D721Med (cell line): ENCODE measurements around the gene GC.

Source experiments
- DNase-seq: peaks from one replicate; pipeline ENCODE4 v3.0.0; 2011; ENCODE audit warnings: low spot score; ENCODE audit not compliant: insufficient read length
- FAIRE-seq: peaks from 2 replicates; lab custom pipeline; 2011; peaks lifted over from hg19 to GRCh38; lab: Jason Lieb, UNC
- TF ChIP-seq, protein P1 (sequence below): IDR thresholded peaks from 2 replicates; pipeline ENCODE4 v1.5.1; 2012; ENCODE audit warnings: mild to moderate bottlenecking, control low read depth; ENCODE audit not compliant: insufficient read depth; ENCODE audit errors: missing control alignments

Gene GC

DNA sequence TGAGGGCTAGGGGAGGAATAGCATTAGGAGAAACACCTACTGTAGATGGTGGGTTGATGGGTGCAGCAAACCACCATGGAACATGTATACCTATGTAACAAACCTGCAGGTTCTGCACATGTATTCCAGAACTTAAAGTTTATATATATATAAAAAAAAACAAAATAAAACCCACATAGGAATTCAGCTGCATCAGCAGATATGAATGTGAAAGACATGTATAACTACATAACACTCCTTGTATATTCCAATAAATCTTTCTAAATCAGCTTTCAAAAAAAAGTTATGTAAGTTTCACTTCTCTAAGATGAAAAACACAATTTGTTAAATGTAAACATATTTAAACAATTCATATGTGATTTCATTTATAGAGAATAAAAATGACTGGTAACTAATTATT is 6.0 kb downstream of the GC start:
- no peak for DNase-seq
- TF ChIP-seq, protein P1, sequence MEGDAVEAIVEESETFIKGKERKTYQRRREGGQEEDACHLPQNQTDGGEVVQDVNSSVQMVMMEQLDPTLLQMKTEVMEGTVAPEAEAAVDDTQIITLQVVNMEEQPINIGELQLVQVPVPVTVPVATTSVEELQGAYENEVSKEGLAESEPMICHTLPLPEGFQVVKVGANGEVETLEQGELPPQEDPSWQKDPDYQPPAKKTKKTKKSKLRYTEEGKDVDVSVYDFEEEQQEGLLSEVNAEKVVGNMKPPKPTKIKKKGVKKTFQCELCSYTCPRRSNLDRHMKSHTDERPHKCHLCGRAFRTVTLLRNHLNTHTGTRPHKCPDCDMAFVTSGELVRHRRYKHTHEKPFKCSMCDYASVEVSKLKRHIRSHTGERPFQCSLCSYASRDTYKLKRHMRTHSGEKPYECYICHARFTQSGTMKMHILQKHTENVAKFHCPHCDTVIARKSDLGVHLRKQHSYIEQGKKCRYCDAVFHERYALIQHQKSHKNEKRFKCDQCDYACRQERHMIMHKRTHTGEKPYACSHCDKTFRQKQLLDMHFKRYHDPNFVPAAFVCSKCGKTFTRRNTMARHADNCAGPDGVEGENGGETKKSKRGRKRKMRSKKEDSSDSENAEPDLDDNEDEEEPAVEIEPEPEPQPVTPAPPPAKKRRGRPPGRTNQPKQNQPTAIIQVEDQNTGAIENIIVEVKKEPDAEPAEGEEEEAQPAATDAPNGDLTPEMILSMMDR: no peak
- FAIRE-seq: no peak

DNA sequence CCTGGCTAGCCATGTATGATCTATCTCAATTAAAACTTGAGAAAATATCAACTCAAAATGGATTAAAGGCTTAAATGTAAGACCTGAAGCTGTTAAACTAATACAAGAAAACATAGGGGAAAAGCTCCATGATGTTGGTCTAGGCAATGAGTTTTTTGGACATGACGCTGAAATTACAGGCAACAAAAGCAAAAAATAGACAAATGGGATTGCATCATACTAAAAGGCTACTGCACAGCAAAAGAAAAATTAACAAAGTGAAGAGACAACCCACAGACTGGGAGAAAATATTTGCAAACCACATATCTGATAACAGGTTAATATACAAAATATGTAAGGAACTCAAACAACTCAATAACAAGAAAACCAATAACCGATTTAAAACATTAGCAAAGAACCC is 8.4 kb downstream of the GC start:
- TF ChIP-seq, protein P1: no peak
- DNase-seq: no peak
- FAIRE-seq: no peak

DNA sequence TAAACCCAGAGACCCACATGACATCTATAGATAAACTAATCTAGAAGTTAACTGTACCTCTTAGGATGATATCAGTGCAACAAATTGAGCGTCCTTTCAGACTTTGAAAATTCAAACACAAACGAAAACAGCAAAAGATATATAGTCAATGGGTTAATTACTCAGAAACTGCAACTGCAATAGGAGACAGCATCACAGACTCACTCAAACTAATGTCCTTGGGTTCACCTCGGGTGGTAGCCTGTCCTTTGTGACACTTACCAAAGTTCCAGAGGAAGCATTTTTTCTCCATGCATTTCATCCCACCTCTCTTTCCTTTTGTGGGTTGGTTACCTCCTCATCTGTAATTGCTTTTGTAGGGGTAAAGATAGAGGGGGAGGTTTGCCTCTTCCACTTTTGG is 9.7 kb downstream of the GC start:
- no peak for DNase-seq
- TF ChIP-seq, protein P1: no peak
- FAIRE-seq: no peak

DNA sequence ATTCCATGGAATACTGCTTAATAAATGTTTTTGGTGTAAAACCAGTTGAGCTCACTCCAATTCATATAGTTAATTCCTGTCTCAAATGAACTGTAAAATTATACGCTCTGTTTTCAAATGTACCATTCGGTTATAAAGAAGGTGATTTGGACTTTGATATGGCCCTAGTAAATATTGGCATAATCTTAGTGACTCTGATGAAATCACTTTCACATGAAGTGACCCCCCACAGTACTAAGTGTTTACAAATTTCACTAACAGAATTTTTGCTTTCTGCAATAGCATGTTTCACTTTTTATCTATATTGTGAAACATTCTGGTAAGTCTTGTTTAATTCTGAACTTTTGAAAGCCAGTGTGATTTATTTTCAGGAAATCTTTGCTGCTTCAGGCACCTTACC is 10.9 kb downstream of the GC start:
- FAIRE-seq (no peak), DNase-seq (no peak)
- TF ChIP-seq, protein P1: no peak

DNA sequence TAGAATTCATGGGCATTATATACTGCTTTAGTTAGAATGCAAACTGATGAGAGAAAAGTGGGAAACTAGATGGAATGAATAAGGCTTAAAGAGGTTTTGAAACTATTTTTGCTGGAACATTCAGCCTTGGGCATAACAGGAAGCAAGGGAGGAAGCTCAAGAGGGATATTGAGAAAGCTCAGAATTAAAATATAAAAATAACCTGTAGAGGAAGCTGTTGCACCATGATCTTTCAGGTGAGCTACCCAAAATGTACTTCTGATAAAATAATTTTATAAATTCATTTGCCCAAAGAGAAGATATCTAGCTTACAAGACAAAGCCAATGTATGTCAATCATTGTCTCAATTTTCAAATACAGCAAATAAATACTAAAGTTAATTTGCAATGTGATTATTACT is 11.3 kb downstream of the GC start:
- TF ChIP-seq, protein P1: no peak
- DNase-seq (no peak), FAIRE-seq (no peak)

DNA sequence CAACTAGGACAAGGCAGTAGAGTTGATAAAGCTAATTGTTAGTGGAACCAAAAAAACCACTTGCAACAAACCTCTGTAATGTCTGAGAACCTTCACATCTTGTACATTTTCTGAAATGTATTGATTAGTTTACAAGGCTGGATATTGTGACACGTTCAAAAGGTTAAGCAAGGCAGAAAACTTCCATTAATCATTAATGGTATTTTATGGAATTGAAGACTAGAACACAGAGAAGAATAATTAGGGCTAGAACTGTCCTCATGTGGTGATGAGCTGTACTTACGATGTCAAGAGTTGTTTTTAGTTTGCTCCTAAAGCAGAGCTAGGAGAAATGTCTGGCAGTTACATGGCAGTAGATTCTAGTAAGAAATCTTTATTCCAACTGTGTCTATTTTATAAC is 12.3 kb downstream of the GC start:
- TF ChIP-seq, protein P1: no peak
- FAIRE-seq: no peak
- DNase-seq: no peak

DNA sequence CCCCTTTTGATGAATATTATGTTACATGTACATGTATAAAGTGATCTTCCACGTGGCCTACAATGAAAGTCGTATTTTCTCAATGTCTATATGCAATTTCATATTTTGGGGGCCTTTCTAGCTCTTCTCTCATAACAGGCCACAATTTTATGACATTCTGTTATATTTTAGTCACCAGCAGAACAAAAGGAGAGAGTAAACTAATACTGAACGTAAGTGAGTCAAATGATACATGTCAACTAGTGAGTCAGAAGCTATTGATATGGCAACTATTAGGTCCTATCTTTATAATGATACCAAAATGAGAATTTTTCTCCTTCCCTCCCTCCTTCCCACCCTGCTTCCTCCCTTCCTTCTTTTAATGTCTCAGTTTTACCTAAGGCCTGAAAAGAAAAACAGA is 14.4 kb downstream of the GC start:
- DNase-seq (no peak), FAIRE-seq (no peak)
- TF ChIP-seq, protein P1: no peak
